ENCODE measurements around the gene TMEM132C. TPM values are rescaled to one million over a fixed set of nuclear protein-coding genes. Genes with fewer than 3 reads are reported as not detected.

Gene TMEM132C
- total and polyA plus RNA-seq, 2 of the 13 experiments (the other 11 are each of a cell fraction or from before 2014, with no cell fraction given) = not detected

- no peaks in the 10 kb centered on the region for H3K9me3 ChIP-seq (ENCODE audit: low read length)
- no peaks in the 10 kb centered on the region for H3K36me3 ChIP-seq (replicated peaks in 1 of 2; ENCODE audit: control insufficient read depth in 1 of 2, insufficient read depth in 2 of 2, low read length in 2 of 2)
- ATAC-seq (no peak), FAIRE-seq (no peak), DNase-seq (ENCODE audit: low spot score) (no peak)
- H4K20me1 ChIP-seq (ENCODE audit: insufficient read depth, low read length) = no peaks in the 10 kb centered on the region
- H3K27me3 ChIP-seq (ENCODE audit: control insufficient read depth in 1 of 2, insufficient read depth in 2 of 2, low read length in 2 of 2) = no peaks in the 10 kb centered on the region
- H3K27ac ChIP-seq (ENCODE audit: extremely low read length, insufficient read depth, low read length) = no peak overlapping the region
- H3K4me2 ChIP-seq (ENCODE audit: low read depth, low read length) = no peak overlapping the region
- no peaks in the 10 kb centered on the region for H3K79me2 ChIP-seq (ENCODE audit: insufficient read depth, low read length)
- no peak overlapping the region for H2AFZ ChIP-seq (ENCODE audit: low read length)
- H3K4me1 ChIP-seq (ENCODE audit: insufficient read depth, low read length) = no peaks in the 10 kb centered on the region
- BruUV-seq (replicated peaks) = no TSS peak
- no peak overlapping the region for H3K9ac ChIP-seq (ENCODE audit: insufficient read depth, low read depth, low read length)
- in situ Hi-C loops (cut with HindIII; ENCODE audit: extremely low pct_ligation_motif_present, low pct_unique_long_range_greater_than_20kb) (no loop called here), intact Hi-C loops (cut with micrococcal nuclease; ENCODE audit: unreplicated experiment) (no loop called here)
- ChIA-PET POLR2A (no interaction called here), CTCF (ENCODE audit: low intra/inter-chr PET ratio, low total read pairs) (no interaction called here)
- no peak overlapping the region for H3K4me3 ChIP-seq (replicated peaks in 1 of 3; ENCODE audit: insufficient read depth in 1 of 3, low read depth in 2 of 3, low read length in 3 of 3)
- TF ChIP-seq AGO1 (IDR thresholded peaks at IDR 0.05; ENCODE audit: low read depth, low read length, poor library complexity, severe bottlenecking) (no peak), UBTF (CRISPR knock-in tag; IDR thresholded peaks at IDR 0.05) (no peak), AKNA (CRISPR knock-in tag; IDR thresholded peaks at IDR 0.05; ENCODE audit: borderline replicate concordance) (no peak), FOXC1 (CRISPR knock-in tag; IDR thresholded peaks at IDR 0.05; ENCODE audit: borderline replicate concordance) (no peak), ZNF451 (CRISPR knock-in tag; IDR thresholded peaks at IDR 0.05) (no peak), ZNF772 (CRISPR knock-in tag; IDR thresholded peaks at IDR 0.05) (no peak), ZNF274 (CRISPR knock-in tag; IDR thresholded peaks at IDR 0.05) (no peak), SALL1 (CRISPR knock-in tag; IDR thresholded peaks at IDR 0.05) (no peak), KLF13 (CRISPR knock-in tag; IDR thresholded peaks at IDR 0.05) (no peak), ZBTB20 (CRISPR knock-in tag; IDR thresholded peaks at IDR 0.05; ENCODE audit: borderline replicate concordance, low read depth) (no peak), FOXA3 (CRISPR knock-in tag; IDR thresholded peaks at IDR 0.05) (no peak), ZNF646 (CRISPR knock-in tag; IDR thresholded peaks at IDR 0.05) (no peak)
These were observed 408.6 kb downstream of the TMEM132C start for GRCh38 chr12:128675576-128675975.
